ENCODE measurements around the gene UGT1A10.
"Not testable (repeated sequence)": the region's sequence is repeated elsewhere in the genome, so short reads cannot be mapped to it uniquely, and the experiment has no call there.

- not testable (repeated sequence) for TF ChIP-seq POLR2A (IDR thresholded peaks at IDR 0.05; ENCODE audit: extremely low read depth, insufficient read length); CTCF (IDR thresholded peaks at IDR 0.05; ENCODE audit: low read depth, low read length); MYC (IDR thresholded peaks at IDR 0.05; ENCODE audit: low read depth, low read length); MAX (IDR thresholded peaks at IDR 0.05; ENCODE audit: low read depth, low read length)
These were observed 14.4 kb upstream of the UGT1A10 start for GRCh38 chr2:233621863-233622262.
